Measurements from ENCODE around the gene MBOAT1.

Gene MBOAT1

GRCh38 chr6:20233007-20233730, 20.9 kb upstream of the MBOAT1 start:
- FAIRE-seq: no peak

GRCh38 chr6:20232188-20232587, 19.9 kb upstream of the MBOAT1 start:
- no peak for FAIRE-seq

- no peak for FAIRE-seq
Measured at GRCh38 chr6:20230401-20231119, 18.3 kb upstream of the MBOAT1 start.

GRCh38 chr6:20229881-20230280, 17.6 kb upstream of the MBOAT1 start:
- FAIRE-seq: no peak

GRCh38 chr6:20227350-20227749, 15.1 kb upstream of the MBOAT1 start:
- FAIRE-seq: no peak

GRCh38 chr6:20223141-20223540, 10.9 kb upstream of the MBOAT1 start:
- FAIRE-seq: no peak

GRCh38 chr6:20221421-20221820, 9.2 kb upstream of the MBOAT1 start:
- FAIRE-seq: no peak

GRCh38 chr6:20220359-20220758, 8.1 kb upstream of the MBOAT1 start:
- FAIRE-seq: no peak

GRCh38 chr6:20217891-20218290, 5.6 kb upstream of the MBOAT1 start:
- no peak for FAIRE-seq

- no peak for FAIRE-seq
Measured at GRCh38 chr6:20217324-20217855, 5.1 kb upstream of the MBOAT1 start.

GRCh38 chr6:20215310-20215709, 3.0 kb upstream of the MBOAT1 start:
- no peak for FAIRE-seq

GRCh38 chr6:20213271-20213798, 1.1 kb upstream of the MBOAT1 start:
- FAIRE-seq: no peak

GRCh38 chr6:20211941-20212391, 303 bp downstream of the MBOAT1 start:
- FAIRE-seq: no peak

- no peak for FAIRE-seq
Measured at GRCh38 chr6:20211037-20211940, 980 bp downstream of the MBOAT1 start.

- no peak for FAIRE-seq
Measured at GRCh38 chr6:20210158-20210557, 2.1 kb downstream of the MBOAT1 start.

GRCh38 chr6:20208687-20209378, 3.4 kb downstream of the MBOAT1 start:
- no peak for FAIRE-seq

- FAIRE-seq: no peak
Measured at GRCh38 chr6:20207088-20207418, 5.2 kb downstream of the MBOAT1 start.

GRCh38 chr6:20205722-20206161, 6.5 kb downstream of the MBOAT1 start:
- no peak for FAIRE-seq

GRCh38 chr6:20204512-20204894, 7.8 kb downstream of the MBOAT1 start:
- no peak for FAIRE-seq

GRCh38 chr6:20203561-20204511, 8.4 kb downstream of the MBOAT1 start:
- no peak for FAIRE-seq

GRCh38 chr6:20202699-20203302, 9.5 kb downstream of the MBOAT1 start:
- no peak for FAIRE-seq
